ENCODE results near the gene IQCN.

DNA sequence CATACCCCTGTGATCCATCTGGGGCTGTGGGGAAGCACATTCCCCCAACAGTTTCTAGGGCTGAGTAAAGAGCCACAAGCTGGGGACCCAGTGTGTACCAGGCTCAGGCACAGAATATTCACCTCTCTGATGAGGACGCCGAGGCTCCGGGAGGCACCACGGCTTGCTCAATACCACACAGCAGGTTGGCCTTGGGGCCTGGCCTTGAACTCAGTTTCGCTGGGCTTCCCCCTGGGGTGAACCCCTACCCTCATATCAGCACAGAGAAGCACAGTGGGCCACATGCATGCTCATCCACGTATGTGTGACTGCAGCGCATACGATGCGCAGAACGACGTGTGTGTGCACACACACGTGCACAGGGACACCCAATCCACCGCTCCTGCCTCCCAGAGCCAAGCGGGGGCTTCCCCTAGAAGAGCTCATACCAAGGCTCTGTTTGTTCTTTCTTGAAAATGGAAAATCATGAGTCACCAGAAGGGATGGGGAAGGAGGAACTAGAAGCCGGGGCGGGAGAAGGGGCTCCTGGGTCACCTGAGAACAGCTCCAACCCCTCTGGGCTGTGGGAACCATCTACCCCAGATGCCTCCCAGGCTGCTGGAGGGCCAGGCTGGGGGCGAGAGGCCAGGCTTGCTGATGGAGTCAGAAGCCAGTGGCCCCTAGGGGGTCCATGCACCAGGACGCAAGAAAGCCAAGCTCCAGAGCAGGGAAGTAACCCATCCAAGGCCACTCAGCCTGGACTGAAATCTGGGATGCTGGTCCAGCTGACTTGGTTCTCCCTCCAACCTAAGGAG, 43.1 kb downstream of the IQCN start:
- TF ChIP-seq, protein P1, sequence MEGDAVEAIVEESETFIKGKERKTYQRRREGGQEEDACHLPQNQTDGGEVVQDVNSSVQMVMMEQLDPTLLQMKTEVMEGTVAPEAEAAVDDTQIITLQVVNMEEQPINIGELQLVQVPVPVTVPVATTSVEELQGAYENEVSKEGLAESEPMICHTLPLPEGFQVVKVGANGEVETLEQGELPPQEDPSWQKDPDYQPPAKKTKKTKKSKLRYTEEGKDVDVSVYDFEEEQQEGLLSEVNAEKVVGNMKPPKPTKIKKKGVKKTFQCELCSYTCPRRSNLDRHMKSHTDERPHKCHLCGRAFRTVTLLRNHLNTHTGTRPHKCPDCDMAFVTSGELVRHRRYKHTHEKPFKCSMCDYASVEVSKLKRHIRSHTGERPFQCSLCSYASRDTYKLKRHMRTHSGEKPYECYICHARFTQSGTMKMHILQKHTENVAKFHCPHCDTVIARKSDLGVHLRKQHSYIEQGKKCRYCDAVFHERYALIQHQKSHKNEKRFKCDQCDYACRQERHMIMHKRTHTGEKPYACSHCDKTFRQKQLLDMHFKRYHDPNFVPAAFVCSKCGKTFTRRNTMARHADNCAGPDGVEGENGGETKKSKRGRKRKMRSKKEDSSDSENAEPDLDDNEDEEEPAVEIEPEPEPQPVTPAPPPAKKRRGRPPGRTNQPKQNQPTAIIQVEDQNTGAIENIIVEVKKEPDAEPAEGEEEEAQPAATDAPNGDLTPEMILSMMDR (IDR thresholded peaks at IDR 0.05; ENCODE audit: low read depth, low read length, missing input control): no peak
- TF ChIP-seq YY1 (IDR thresholded peaks at IDR 0.05) (no peak), GABPA (IDR thresholded peaks at IDR 0.05 in 1 of 2, conservative IDR thresholded peaks at IDR 0.05 in 1 of 2) (no peak), HNF4G (IDR thresholded peaks at IDR 0.05) (no peak), RAD21 (IDR thresholded peaks at IDR 0.05) (no peak), JUND (IDR thresholded peaks at IDR 0.05) (no peak), NR2F2 (IDR thresholded peaks at IDR 0.05) (no peak), ATF3 (IDR thresholded peaks at IDR 0.05) (no peak), ZBTB33 (IDR thresholded peaks at IDR 0.05) (no peak), EGR1 (IDR thresholded peaks at IDR 0.05; ENCODE audit: low read depth in 2 of 2) (no peak)
- TF ChIP-seq, protein P2, sequence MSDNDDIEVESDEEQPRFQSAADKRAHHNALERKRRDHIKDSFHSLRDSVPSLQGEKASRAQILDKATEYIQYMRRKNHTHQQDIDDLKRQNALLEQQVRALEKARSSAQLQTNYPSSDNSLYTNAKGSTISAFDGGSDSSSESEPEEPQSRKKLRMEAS (IDR thresholded peaks at IDR 0.05): no peak
- TF ChIP-seq, protein P3, sequence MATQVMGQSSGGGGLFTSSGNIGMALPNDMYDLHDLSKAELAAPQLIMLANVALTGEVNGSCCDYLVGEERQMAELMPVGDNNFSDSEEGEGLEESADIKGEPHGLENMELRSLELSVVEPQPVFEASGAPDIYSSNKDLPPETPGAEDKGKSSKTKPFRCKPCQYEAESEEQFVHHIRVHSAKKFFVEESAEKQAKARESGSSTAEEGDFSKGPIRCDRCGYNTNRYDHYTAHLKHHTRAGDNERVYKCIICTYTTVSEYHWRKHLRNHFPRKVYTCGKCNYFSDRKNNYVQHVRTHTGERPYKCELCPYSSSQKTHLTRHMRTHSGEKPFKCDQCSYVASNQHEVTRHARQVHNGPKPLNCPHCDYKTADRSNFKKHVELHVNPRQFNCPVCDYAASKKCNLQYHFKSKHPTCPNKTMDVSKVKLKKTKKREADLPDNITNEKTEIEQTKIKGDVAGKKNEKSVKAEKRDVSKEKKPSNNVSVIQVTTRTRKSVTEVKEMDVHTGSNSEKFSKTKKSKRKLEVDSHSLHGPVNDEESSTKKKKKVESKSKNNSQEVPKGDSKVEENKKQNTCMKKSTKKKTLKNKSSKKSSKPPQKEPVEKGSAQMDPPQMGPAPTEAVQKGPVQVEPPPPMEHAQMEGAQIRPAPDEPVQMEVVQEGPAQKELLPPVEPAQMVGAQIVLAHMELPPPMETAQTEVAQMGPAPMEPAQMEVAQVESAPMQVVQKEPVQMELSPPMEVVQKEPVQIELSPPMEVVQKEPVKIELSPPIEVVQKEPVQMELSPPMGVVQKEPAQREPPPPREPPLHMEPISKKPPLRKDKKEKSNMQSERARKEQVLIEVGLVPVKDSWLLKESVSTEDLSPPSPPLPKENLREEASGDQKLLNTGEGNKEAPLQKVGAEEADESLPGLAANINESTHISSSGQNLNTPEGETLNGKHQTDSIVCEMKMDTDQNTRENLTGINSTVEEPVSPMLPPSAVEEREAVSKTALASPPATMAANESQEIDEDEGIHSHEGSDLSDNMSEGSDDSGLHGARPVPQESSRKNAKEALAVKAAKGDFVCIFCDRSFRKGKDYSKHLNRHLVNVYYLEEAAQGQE (IDR thresholded peaks at IDR 0.05): no peak
